ENCODE measurements around the gene SLC35F2.
"Not testable (repeated sequence)": the region's sequence is repeated elsewhere in the genome, so short reads cannot be mapped to it uniquely, and the experiment has no call there.

The SLC35F2 gene

GRCh38 chr11:107836851-107837250, 21.7 kb downstream of the SLC35F2 start:
- DNase-seq: no peak

- no peak for DNase-seq
These were observed 23.6 kb downstream of the SLC35F2 start for GRCh38 chr11:107834995-107835394.

DNA sequence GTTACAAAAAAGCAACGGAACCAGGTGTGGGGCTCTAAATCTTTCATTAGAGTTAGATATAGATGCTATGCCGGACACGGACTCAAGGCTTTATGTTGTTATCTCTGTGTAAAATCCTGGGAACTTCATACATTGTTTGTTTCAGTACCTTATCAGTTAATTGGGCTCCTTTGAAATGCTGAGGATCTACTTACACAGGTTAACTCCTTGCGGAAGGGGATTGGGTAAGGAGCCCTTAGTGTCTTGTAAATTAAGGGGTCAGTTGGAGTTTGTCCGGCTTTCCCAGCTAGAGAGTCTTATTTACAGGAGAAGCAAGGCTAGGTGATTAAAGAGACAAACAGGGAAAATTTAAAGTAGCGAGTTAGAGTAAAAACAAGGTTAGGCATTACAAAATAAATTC, 24.7 kb downstream of the SLC35F2 start:
- DNase-seq: not testable (repeated sequence)

GRCh38 chr11:107830915-107831540, 27.6 kb downstream of the SLC35F2 start:
- DNase-seq: no peak

GRCh38 chr11:107827041-107827440, 31.5 kb downstream of the SLC35F2 start:
- no peak for DNase-seq

DNA sequence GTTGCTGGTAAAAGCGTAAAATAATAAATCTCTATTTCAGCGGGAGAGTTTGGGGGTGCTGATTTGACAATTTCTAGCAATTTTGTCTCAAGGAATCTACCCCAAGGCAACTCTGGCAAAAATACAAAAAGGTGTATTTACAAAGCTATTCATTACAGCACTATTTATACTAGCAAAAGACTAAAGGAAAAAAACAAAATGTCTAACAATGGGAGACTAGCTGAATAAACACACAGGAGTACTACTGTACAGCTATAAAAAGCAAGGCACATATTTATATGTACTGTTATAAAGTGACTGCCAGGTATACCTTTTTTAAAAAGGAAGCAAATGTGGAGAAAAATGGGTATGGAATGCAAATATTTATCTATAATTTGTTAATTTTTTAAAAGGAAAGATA, 32.7 kb downstream of the SLC35F2 start:
- no peak for DNase-seq

DNA sequence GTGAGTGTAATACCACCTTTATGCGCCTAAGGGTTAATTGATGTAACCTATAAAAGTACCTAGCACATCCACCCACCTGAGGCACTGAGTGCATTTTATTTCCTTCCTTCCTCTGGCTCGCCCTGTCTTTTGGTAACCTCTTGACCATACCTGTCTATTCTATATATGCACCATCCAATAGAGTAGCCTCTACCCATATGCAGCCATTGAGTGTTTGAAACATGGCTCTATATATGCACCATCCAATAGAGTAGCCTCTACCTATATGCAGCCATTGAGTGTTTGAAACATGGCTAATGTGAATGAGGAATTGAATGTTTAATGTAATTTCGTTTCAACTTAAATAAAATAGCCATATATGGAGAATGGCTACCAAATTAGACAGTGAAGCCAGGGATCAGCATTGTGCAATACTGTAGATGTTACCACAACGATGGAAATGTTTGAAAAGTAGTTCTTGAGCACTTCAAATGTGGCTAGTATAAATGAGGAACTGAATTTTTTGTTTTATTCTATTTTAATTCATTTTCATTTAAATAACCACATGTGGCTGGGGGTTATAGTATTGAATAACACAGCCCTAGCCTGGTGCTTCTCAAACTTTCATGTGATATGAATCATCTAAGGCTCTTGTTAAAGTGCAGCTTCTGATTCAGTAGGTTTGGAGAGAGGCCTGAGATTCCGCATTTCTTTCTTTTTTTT, 33.8 kb downstream of the SLC35F2 start:
- peak; percentile 66 to 77 for DNase-seq

- DNase-seq: no peak
These were observed 37.2 kb downstream of the SLC35F2 start for GRCh38 chr11:107821199-107821927.

- DNase-seq: no peak
These were observed 39.1 kb downstream of the SLC35F2 start for GRCh38 chr11:107819361-107820014.

DNA sequence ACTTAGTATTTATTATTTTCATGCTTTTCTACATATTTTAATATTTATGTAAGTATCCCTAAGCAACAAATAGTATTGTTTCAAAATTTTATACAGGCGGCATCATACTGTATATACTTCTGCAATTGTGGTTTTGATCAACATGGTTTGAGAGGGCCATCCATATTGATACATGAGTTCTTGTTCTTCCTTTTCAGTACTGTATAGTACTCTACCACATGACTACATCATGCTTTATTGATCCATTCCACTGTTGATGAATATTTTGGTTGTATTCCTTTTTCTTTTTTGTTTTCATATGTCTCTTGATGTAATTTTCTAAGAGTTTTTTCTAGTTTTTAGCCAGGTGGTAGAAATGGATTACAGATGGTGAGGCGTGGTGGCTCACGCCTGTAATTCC, 40.1 kb downstream of the SLC35F2 start:
- DNase-seq: no peak

DNA sequence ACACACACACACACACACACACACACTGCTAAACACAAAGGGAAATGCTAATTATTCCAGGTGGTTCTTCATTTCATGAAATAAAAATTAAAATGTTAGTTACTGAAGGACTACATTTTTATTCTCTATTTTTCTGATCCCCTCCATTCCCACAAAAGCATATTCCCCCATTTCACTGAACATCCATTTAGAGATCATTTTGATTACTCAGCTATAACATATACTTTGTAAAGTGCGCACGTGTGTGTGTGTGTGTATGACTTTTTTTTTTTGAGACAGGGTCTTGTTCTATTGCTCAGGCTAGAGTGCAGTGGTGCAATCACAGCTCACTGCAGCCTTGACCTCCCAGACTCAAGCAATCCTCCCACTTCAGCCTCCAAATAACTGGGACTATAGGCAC, 42.6 kb downstream of the SLC35F2 start:
- no peak for DNase-seq

- DNase-seq: no peak
These were observed 47.7 kb downstream of the SLC35F2 start for GRCh38 chr11:107810875-107811274.

- no peak for DNase-seq
These were observed 50.1 kb downstream of the SLC35F2 start for GRCh38 chr11:107808521-107808920.

- peak in 1 of 2 experiments; percentile 21 for DNase-seq
These were observed 53.6 kb downstream of the SLC35F2 start for GRCh38 chr11:107804971-107805370.

- no peak for DNase-seq
These were observed 54.4 kb downstream of the SLC35F2 start for GRCh38 chr11:107804211-107804610.

GRCh38 chr11:107801641-107802040, 56.9 kb downstream of the SLC35F2 start:
- DNase-seq: no peak

- peak; percentile 65 to 76 for DNase-seq
These were observed 59.2 kb downstream of the SLC35F2 start for GRCh38 chr11:107799218-107799859.

- no peak for DNase-seq
These were observed 66.5 kb downstream of the SLC35F2 start for GRCh38 chr11:107792049-107792443.

DNA sequence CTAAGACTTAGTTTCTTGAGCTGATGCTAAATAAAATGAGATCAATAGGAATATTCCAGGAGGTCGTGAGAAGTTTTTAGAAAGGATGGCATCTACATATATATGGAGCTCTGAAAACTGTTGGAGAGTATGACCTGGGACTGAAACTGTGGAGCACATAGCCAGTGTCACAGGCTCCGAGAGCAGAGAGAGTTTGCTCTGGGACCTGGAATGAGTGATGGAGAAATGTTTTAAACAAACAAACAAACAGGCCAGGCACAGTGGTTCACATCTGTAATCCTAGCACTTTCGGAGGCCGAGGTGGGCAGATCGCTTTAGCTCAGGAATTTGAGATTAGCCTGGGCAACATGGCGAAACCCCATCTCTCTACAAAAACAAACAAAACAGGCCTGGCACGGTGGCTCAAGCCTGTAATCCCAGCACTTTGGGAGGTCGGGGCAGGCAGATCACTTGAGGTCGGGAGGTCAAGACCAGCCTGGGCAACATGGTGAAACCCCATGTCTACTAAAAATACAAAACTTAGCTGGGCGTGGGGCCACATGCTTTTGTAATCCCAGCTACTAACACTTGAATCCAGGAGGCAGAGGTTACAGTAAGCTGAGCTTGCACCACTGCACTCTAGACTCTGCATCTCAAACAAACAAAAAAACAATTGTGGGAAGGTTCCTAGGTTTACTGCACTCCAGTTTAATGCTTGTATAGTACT, 67.1 kb downstream of the SLC35F2 start:
- DNase-seq: no peak

DNA sequence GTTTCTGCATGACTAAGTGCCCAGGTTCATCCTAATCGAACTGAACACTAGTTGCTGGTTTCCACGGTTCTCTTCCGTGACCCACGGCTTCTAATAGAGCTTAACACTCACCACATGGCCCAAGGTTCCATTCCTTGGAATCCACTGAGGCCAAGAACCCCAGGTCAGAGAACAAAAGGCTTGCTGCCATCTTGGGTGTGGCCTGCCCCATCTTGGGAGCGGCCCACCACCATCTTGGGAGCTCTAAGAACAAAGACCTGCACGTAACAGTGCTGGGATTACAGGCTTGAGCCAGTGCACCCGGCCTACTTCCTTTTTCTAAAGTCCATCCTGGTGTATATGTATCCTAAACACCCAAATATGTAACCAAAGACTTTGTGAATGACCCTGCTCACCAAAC, 68.8 kb downstream of the SLC35F2 start:
- no peak for DNase-seq

- no peak for DNase-seq
These were observed 70.9 kb downstream of the SLC35F2 start for GRCh38 chr11:107787733-107788132.

- DNase-seq: no peak
These were observed 73.2 kb downstream of the SLC35F2 start for GRCh38 chr11:107785401-107785800.

Data from Kasumi-1 (cell line).